Measurements from ENCODE around the gene IRF2.
A peak's percentile ranks its signal among the peaks of the same experiment; 100 is the strongest.

The IRF2 gene

GRCh38 chr4:184400891-184401290, 73.5 kb downstream of the IRF2 start:
- FAIRE-seq: no peak
- no peak for DNase-seq (ENCODE audit: insufficient read length, low spot score)
- TF ChIP-seq POLR2A (IDR thresholded peaks at IDR 0.05; ENCODE audit: low read depth, low read length) (no peak), TAF1 (IDR thresholded peaks at IDR 0.05; ENCODE audit: low read depth, low read length) (no peak), POU2F2 (IDR thresholded peaks at IDR 0.05; ENCODE audit: low read depth, low read length) (no peak), POLR2AphosphoS5 (IDR thresholded peaks at IDR 0.05; ENCODE audit: low read depth, low read length) (no peak), SPI1 (IDR thresholded peaks at IDR 0.05; ENCODE audit: low read depth, low read length) (no peak), PAX5 (IDR thresholded peaks at IDR 0.05; ENCODE audit: insufficient read depth, low read length, severe bottlenecking) (no peak)

- FAIRE-seq: no peak
- DNase-seq (ENCODE audit: insufficient read length, low spot score): no peak
Measured at GRCh38 chr4:184400375-184400870, 73.9 kb downstream of the IRF2 start.

GRCh38 chr4:184399512-184399908, 74.8 kb downstream of the IRF2 start:
- no peak for TF ChIP-seq POLR2AphosphoS5 (IDR thresholded peaks at IDR 0.05; ENCODE audit: low read depth, low read length)
- no peak for TF ChIP-seq PAX5 (IDR thresholded peaks at IDR 0.05; ENCODE audit: insufficient read depth, low read length, severe bottlenecking)
- TF ChIP-seq POU2F2 (IDR thresholded peaks at IDR 0.05; ENCODE audit: low read depth, low read length): no peak
- TF ChIP-seq POLR2A (IDR thresholded peaks at IDR 0.05; ENCODE audit: low read depth, low read length): no peak
- no peak for TF ChIP-seq TAF1 (IDR thresholded peaks at IDR 0.05; ENCODE audit: low read depth, low read length)
- no peak for TF ChIP-seq SPI1 (IDR thresholded peaks at IDR 0.05; ENCODE audit: low read depth, low read length)
- no peak for DNase-seq (ENCODE audit: insufficient read length, low spot score)

More at GRCh38 chr4:184400375-184400870, 73.9 kb downstream of the IRF2 start:
- TF ChIP-seq POLR2AphosphoS5 (IDR thresholded peaks at IDR 0.05; ENCODE audit: low read depth, low read length) (no peak), POLR2A (IDR thresholded peaks at IDR 0.05; ENCODE audit: low read depth, low read length) (no peak), POU2F2 (IDR thresholded peaks at IDR 0.05; ENCODE audit: low read depth, low read length) (no peak), PAX5 (IDR thresholded peaks at IDR 0.05; ENCODE audit: insufficient read depth, low read length, severe bottlenecking) (no peak), TAF1 (IDR thresholded peaks at IDR 0.05; ENCODE audit: low read depth, low read length) (no peak), SPI1 (IDR thresholded peaks at IDR 0.05; ENCODE audit: low read depth, low read length) (no peak)

GRCh38 chr4:184398741-184399511, 75.4 kb downstream of the IRF2 start:
- FAIRE-seq (no peak), DNase-seq (ENCODE audit: insufficient read length, low spot score) (no peak)
- no peak for TF ChIP-seq POLR2AphosphoS5 (IDR thresholded peaks at IDR 0.05; ENCODE audit: low read depth, low read length)
- no peak for TF ChIP-seq TAF1 (IDR thresholded peaks at IDR 0.05; ENCODE audit: low read depth, low read length)
- TF ChIP-seq POU2F2 (IDR thresholded peaks at IDR 0.05; ENCODE audit: low read depth, low read length): no peak
- TF ChIP-seq POLR2A (IDR thresholded peaks at IDR 0.05; ENCODE audit: low read depth, low read length): no peak
- TF ChIP-seq PAX5 (IDR thresholded peaks at IDR 0.05; ENCODE audit: insufficient read depth, low read length, severe bottlenecking): no peak
- TF ChIP-seq SPI1 (IDR thresholded peaks at IDR 0.05; ENCODE audit: low read depth, low read length): no peak

More at GRCh38 chr4:184399512-184399908, 74.8 kb downstream of the IRF2 start:
- FAIRE-seq: no peak

DNA sequence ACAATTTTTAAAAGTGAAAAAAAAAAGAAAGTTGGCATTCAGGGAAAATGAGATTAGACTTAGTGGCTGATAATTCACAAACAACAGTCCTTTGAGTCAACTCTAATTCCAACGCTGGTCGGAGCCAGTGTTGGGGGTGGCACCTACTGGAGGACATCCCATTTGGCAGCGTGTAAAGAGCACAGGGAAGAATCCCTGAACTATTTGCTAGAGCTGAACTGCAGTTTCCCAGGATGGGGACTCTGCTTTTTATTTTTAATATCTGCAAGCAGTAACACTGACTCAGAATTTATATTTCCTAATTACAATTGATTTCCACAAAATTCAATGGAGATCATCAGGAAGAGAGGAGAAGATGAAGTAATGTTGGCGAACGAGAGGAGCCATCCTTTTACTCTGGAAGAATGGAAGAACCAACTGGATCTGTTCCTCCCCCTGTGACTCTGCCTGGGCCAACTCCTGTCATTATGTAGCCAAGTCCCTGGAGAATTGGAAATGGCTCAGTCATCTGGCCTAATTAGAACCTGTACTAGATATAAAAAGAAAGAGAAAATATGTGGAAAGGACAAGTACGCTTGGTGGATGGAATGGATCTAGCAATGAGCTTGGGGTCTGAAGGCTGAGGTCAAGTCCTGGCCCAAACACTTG, 76.7 kb downstream of the IRF2 start:
- TF ChIP-seq TAF1 (IDR thresholded peaks at IDR 0.05; ENCODE audit: low read depth, low read length) (no peak), POU2F2 (IDR thresholded peaks at IDR 0.05; ENCODE audit: low read depth, low read length) (no peak), PAX5 (IDR thresholded peaks at IDR 0.05; ENCODE audit: insufficient read depth, low read length, severe bottlenecking) (no peak)
- peak; percentile 40 for FAIRE-seq
- no peak for DNase-seq (ENCODE audit: insufficient read length, low spot score)

DNA sequence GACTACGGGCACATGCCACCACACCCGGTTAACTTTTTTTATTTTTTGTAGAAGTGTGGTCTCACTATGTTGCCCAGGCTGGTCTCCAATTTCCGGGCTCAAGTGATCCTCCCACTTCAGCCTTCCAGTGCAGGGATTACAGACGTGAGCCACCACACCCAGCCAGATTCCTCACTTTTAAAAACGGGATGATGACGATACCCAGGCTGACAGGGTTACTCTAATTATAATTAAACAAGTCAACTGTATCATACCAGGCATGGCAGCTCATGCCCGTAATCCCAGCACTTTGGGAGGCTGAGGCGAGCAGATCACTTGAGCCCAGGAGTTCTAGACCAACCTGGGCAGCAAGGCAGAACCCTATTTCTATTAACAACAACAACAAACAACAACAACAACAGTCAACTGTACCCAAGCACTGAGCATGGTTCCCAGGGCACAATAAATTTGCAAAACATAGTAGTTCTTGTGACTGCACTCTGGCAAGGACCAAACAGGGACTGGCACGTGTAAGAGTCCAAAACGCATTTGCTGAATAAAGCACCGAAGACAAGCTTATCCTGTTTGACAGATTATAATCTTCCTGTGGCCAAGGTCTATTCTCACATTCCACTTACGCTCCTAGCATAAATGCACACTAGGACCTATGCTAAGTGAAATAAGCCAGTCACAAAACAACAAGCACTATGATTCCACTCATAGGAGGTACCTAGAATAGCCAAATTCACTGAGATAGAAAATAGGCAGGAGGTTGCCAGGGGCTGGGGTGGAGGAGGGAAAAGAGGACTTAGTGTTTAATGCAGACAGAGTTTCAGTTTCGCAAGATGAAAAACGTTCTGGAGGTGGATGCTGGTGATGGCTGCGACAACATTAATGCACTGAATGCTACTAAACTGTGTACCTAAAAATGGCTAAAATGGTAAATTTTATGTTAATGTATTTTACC, 77.5 kb downstream of the IRF2 start:
- DNase-seq (ENCODE audit: insufficient read length, low spot score): no peak
- TF ChIP-seq PAX5 (IDR thresholded peaks at IDR 0.05; ENCODE audit: insufficient read depth, low read length, severe bottlenecking) (no peak), POLR2A (IDR thresholded peaks at IDR 0.05; ENCODE audit: low read depth, low read length) (no peak)

DNA sequence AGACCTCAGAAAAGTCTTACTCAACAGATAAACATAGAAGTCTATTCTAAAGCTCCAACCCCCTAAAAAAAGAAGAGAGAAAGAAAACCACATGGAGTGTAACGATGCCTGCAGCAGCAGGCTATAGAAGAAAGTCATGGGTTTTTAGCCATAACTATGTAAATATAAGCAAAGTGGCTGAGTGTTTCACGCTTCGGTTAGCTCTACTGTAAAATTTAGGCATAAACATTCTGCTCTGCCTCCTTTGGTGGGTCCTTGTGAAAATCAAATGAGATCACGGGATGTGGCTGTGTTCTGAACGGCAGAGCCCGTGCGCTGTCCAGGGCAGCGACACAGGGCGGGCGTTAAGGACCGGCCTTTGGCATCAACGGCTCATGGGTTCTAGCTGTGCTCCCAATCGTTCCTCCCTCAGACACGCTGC, 78.4 kb downstream of the IRF2 start:
- TF ChIP-seq TAF1 (IDR thresholded peaks at IDR 0.05; ENCODE audit: low read depth, low read length) (no peak; the same call in 1 of the 2 replicates), POU2F2 (IDR thresholded peaks at IDR 0.05; ENCODE audit: low read depth, low read length) (peak; percentile 84), SPI1 (IDR thresholded peaks at IDR 0.05; ENCODE audit: low read depth, low read length) (no peak), POLR2AphosphoS5 (IDR thresholded peaks at IDR 0.05; ENCODE audit: low read depth, low read length) (no peak), PAX5 (IDR thresholded peaks at IDR 0.05; ENCODE audit: insufficient read depth, low read length, severe bottlenecking) (peak; percentile 36), POLR2A (IDR thresholded peaks at IDR 0.05; ENCODE audit: low read depth, low read length) (0 out of 2 replicates have a peak, but pooled peaks have one; percentile 39)
- DNase-seq (ENCODE audit: insufficient read length, low spot score) (no peak), FAIRE-seq (peak; percentile 95)

More for the DNA sequence above, 77.5 kb downstream of the IRF2 start:
- FAIRE-seq: peak; percentile 95

GRCh38 chr4:184395451-184395917, 78.9 kb downstream of the IRF2 start:
- TF ChIP-seq SPI1 (IDR thresholded peaks at IDR 0.05; ENCODE audit: low read depth, low read length) (no peak), POU2F2 (IDR thresholded peaks at IDR 0.05; ENCODE audit: low read depth, low read length) (no peak), PAX5 (IDR thresholded peaks at IDR 0.05; ENCODE audit: insufficient read depth, low read length, severe bottlenecking) (no peak), TAF1 (IDR thresholded peaks at IDR 0.05; ENCODE audit: low read depth, low read length) (no peak), POLR2A (IDR thresholded peaks at IDR 0.05; ENCODE audit: low read depth, low read length) (no peak), POLR2AphosphoS5 (IDR thresholded peaks at IDR 0.05; ENCODE audit: low read depth, low read length) (no peak)
- FAIRE-seq: peak; percentile 60
- no peak for DNase-seq (ENCODE audit: insufficient read length, low spot score)

All from GM12891 (cell line).